UCSD-AML1 (cell line): ENCODE results near the gene NIP7.

Experiments used
- DNase-seq: peaks from one replicate; lab custom pipeline; 2025; ENCODE audit not compliant: unreplicated experiment; lab: John Stamatoyannopoulos, UW

The NIP7 gene

DNA sequence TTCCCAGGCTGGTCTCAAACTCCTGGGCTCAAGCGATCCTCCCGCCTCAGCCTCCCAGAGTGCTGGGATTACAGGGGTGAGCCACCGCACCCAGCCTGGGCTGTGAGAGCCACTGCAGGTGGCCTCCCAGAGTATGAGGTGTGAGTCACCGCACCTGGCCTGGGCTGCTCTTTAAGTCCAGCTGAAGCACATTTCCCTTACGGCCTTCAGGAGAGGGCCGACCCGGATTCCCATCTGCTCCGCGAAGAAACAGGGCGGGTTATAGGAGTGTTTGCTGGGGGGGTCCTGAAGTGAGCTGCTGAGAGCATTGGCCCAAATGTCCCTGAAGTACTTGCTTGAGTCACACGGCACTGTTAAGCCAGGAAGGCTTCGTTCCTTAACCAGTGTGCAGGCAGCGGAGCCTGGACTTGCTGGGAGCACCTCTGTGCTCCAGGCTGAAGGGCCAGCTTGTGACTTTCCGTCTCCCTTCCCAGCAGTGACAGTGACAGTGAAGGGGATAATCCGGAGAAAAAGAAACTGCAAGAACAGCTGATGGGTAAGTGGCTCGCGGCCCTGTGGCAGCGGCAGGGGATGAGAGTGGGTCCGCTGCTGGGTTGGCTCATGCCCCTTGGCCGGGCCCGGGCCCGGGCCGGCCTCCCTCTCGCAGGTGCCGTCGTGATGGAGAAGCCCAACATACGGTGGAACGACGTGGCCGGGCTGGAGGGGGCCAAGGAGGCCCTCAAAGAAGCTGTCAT, 21.2 kb upstream of the NIP7 start:
- DNase-seq, result no peak

- no peak for DNase-seq
Measured at GRCh38 chr16:69318911-69319289, 20.7 kb upstream of the NIP7 start.

DNA sequence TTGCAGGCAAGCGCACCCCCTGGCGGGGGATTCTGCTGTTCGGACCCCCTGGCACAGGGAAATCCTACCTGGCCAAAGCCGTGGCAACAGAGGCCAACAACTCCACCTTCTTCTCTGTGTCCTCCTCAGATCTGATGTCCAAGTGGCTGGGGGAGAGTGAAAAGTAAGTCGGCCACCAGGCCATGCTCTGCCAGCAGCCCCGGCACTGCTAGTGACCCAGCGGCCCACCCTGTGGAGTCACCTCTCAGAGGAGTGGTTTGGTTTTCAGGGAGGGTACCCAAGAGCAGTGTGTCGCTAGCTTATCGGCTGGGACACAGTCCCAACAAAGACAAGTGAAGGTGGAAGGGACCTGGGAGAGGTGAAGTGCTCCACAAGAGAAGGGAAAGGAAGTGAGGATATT, 20.2 kb upstream of the NIP7 start:
- no peak for DNase-seq

DNA sequence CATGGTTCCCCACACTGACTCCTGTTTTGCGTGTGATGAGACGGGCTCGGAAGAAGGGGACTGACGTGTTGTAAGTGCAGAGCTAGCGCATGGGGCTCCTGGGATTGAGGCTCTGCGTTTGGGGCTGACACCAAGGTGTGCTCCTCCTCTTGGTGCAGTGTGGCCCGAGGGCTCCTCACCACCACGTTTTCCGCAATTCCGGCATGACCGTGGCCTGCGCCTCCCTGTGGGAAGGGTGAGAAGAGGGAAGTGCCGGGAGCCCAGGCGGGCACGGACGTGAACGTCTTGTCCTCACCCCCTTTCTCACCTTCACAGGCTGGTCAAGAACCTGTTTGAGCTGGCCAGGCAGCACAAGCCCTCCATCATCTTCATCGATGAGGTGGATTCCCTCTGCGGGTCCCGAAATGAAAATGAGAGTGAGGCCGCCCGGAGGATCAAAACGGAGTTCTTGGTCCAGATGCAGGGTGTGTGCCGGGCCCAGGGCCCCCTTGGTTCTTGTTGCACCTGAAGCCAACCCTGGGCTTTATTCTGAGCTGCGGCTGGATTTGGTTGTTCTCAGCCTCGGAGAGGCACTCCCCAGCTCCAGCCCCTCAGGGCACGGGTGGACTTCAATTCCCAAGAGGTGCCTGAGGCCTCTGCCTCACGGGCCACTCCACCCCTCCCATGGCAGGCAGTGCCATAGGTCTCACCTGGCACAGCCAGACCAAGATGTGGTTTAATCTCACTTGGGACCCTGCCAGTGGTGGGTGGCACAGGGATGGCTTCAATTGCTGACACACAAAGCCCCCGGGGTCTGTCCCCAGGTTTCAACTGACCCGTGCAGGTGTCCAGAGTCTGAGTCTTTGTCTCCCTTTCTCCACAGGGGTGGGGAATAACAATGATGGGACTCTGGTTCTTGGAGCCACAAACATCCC, 19.5 kb upstream of the NIP7 start:
- no peak for DNase-seq

DNA sequence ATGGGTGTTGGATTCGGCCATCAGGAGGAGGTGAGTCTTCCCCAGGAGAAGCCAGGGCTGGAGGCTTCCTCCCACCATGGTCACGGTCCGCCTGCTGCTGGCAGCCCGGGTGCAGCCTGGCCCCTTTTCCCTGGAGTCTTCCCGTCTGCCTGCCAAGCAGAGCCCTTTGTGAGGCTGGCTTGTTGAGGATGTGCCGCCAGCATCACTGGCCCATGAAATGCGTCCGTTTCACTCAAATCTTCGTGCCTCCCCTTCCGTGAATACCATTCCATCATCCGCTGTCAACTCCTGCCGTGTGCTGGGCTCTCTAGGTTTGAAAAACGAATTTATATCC, 18.9 kb upstream of the NIP7 start:
- no peak for DNase-seq

DNA sequence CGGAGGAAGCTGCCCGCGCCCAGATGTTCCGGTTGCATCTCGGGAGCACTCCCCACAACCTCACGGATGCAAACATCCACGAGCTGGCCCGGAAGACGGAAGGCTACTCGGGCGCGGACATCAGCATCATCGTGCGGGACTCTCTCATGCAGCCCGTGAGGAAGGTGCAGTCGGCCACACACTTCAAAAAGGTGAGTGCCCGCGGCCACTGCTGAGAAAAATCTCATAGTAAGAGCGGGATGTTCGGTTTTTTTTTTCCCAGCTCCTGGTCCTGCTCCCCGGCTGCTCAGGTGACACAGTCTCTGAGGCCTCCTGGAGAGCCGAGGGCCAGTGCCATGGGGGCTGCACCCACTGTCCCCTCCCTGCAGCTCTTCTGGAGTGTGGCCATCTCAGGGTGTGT, 18.5 kb upstream of the NIP7 start:
- no peak for DNase-seq

DNA sequence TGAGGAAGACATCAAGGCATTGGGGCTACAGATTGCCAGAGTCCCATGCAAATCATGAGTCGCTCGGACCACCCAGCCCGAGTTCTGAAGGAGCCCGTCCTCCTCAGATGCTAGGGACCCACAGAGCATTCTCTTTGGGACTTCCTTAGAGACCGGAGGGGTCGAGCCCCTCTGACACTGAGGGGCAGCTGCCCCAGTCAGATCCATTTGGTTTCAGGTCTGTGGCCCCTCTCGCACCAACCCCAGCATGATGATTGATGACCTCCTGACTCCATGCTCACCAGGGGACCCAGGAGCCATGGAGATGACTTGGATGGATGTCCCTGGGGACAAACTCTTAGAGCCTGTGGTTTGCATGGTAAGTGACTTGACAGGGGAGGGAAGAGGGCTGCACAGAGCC, 17.2 kb upstream of the NIP7 start:
- DNase-seq, result no peak

GRCh38 chr16:69323415-69323814, 16.2 kb upstream of the NIP7 start:
- DNase-seq, result no peak

DNA sequence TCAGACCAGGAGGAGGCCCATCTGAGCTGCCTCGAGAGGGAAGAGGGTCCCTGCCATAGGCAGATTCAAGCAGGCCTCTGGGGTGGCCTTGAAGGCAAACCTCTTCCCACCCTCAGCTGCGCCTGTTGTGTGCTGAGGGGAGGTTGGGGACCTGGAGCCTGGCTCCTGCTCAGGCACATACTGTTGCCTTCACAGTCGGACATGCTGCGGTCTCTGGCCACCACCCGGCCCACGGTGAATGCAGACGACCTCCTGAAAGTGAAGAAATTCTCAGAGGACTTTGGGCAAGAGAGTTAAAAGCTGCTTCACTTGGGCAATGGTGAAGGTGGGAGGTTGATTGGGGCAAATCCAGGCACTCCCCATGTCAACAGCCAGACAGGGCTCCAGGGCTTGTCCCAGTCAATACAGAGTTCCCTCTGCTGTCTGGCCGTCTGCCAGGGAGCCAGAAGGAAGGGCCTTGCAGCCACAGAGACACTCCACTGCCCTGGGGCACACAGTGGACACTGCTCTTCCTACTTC, 15.5 kb upstream of the NIP7 start:
- DNase-seq, result no peak

DNA sequence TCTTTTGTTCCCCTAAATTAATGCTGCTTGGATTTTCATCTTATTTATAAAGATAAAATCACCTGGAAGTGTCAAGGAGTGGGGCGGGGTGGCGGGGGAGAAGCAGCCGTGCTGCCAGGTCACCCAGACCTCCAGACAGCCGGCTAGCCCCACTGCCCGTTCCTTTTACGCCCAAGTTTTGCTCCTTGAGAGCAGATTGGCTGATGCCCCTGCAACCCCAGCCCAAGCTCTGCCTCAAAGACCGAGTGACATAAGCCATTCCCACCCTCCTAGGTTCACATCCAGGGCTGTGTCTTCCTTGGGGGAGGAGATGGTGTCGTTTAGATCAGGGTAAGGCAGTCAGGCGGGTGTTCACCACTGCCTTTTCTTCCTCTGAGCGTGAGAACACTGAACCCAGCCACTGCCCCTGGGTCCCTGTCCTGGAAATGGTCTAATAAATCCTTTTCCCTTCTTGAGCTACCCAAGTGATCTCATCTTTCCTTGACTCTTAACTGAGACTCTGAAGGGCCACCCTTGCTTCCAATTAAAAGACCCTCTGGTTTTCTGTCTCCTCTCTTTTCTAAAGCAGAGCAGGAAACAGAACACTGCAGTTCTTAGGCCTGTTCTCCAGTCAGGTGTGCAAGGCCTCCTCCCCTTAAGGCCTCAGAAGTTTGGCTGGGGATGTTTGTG, 14.9 kb upstream of the NIP7 start:
- DNase-seq, result no peak

- DNase-seq, result no peak
Measured at GRCh38 chr16:69325784-69326171, 13.8 kb upstream of the NIP7 start.

GRCh38 chr16:69326172-69326873, 13.2 kb upstream of the NIP7 start:
- DNase-seq, result no peak

GRCh38 chr16:69327585-69328310, 11.8 kb upstream of the NIP7 start:
- no peak for DNase-seq

- no peak for DNase-seq
Measured at GRCh38 chr16:69328854-69329316, 10.7 kb upstream of the NIP7 start.

DNA sequence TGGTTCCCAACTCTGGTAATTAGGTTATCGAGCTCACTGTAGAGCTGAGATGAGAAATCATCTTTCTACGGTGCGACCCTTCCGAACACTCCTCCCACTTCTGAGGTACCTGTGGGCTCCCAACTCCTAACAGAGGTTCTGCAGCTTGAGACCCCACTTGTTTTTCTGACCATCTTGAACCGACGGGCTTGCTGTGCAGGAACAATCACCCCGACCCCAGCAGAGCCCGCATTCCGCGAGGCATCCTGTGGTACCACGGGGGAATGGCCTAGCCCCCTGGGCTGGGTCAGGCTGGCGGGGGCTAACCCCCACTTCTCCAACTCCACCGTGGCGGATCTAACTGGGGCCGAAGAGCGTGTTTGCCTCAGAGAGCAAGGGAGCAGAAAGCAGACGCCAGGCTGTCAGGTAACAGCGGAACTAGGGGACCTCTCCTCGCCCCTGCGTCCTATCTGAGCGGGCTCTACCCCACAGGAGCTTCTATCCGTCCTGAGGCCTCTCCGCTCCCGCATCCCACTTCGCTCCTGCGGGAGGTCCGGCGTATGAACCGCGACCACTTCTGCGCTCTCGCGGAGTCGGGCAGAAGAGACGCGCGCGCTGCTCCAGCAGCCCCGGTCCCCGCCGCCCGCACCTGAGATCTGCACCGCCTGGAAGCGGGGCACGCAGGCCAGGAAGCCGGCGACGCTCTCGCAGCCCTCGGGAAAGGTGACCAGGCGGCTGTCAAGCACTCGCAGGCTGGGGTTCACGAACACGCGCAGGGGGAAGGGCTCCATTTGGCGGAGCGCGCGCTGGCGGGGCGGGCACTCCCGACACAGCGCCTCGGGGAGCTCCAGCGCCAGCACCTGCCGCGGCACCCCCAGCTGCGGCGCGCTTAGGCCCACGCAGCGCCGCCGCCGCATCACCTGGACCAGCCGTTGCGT, 9.9 kb upstream of the NIP7 start:
- peak; percentile 48 for DNase-seq

DNA sequence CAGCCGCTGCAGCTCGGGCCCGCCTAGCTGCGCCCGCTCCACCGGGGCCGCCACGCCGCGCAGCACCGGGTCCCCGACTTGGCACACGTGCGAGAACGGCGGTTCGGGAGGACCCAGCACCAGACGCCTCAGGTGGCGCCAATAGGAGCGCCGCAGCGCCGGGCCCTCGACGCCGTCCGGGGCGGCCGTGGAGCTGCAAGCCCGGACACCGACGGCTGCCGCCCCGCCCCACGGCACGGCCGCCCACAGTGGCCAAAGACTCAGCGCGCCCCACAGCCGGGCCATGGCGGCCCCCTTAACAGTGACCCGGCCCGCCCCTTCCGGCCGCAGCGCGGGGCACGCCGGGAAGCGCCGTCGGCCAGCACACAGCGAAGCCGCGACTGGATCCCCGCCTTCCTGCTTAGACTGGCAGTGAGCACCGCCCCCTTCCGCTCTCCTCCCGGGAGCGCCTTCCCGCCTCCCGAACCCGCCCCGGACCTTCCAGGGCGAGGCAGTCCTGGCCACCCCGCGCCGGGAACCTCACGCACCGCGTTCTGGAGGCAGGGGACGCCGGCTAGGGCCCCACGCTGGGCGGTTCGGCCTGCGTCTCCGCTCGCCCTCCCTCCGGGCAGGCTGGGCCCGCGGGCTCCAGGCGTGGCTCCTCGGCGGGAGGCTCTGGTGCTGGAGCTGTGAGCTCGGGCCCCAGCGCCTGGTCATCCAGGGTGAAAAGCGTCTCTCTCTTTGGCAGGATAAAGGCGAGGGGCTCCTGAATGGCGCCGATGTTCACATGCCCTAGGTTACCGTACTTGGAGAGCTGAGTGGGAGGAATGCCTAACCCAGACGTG, 9.1 kb upstream of the NIP7 start, which contains the start of gene PDF:
PDF (minus strand) TSS at position 303 of the 824 bp plus-strand sequence; CDS start at position 285, 18 bp downstream.
- peak; percentile 94 for DNase-seq

GRCh38 chr16:69334696-69335095, 4.9 kb upstream of the NIP7 start:
- no peak for DNase-seq

- DNase-seq, result no peak
Measured at GRCh38 chr16:69338557-69339288, 849 bp upstream of the NIP7 start.
